H1 (cell line): Measurements from ENCODE around the gene DENND1A. TPM values are rescaled to one million over a fixed set of nuclear protein-coding genes. Genes with fewer than 3 reads are reported as not detected.

ENCODE experiments used
- CTCF ChIA-PET: fragments of 300-600 bp; sonication (Branson Sonifier 250); formaldehyde crosslinking; loops from one replicate; lab custom pipeline; 2021; ENCODE audit not compliant: partially characterized antibody; lab: Charles Lee
- POLR2A ChIA-PET: fragments of 300-600 bp; sonication (Branson Sonifier 250); formaldehyde crosslinking; loops from one replicate; lab custom pipeline; 2021; ENCODE audit warnings: inconsistent platforms; ENCODE audit not compliant: partially characterized antibody; lab: Charles Lee
- DNase-seq, 2 experiments: peaks; one replicate each; pipeline versions ENCODE4 v3.0.0 to v3.0.0-alpha.2; 2010 to 2022; ENCODE audit warnings: low spot score in 2 of 2, low read depth in 1 of 2, mixed read lengths in 1 of 2
- FAIRE-seq: peaks from 2 replicates; lab custom pipeline; 2011; peaks lifted over from hg19 to GRCh38; lab: Jason Lieb, UNC
- H2AFZ ChIP-seq: 2 replicates; pipeline ENCODE4 v1.8.1; 2012; ENCODE audit warnings: low read length, inconsistent platforms
- H2AK5ac ChIP-seq: 2 replicates; pipeline ENCODE4 v1.6.1; 2013; ENCODE audit warnings: low read depth, low read length
- H2BK120ac ChIP-seq: replicated peaks from 2 replicates; pipeline ENCODE3; 2013; ENCODE audit warnings: low read depth, low read length, inconsistent platforms
- H2BK12ac ChIP-seq: 2 replicates; pipeline ENCODE4 v1.6.1; 2013; ENCODE audit warnings: low read depth, low read length
- H2BK15ac ChIP-seq: 2 replicates; pipeline ENCODE4 v1.6.1; 2013; ENCODE audit warnings: low read length
- H2BK20ac ChIP-seq: 2 replicates; pipeline ENCODE4 v1.6.1; 2013; ENCODE audit warnings: low read length
- H2BK5ac ChIP-seq: 2 replicates; pipeline ENCODE4 v1.6.1; 2013; ENCODE audit warnings: low read depth, low read length
- H3K14ac ChIP-seq: 2 replicates; pipeline ENCODE4 v1.6.1; 2013; ENCODE audit warnings: inconsistent platforms; ENCODE audit not compliant: insufficient read length
- H3K18ac ChIP-seq: 2 replicates; pipeline ENCODE4 v1.6.1; 2013; ENCODE audit warnings: low read length; ENCODE audit errors: extremely low read depth
- H3K23ac ChIP-seq: 2 replicates; pipeline ENCODE4 v1.6.1; 2013; ENCODE audit warnings: inconsistent platforms; ENCODE audit not compliant: insufficient read length
- H3K23me2 ChIP-seq: 2 replicates; pipeline ENCODE4 v1.6.1; 2013; ENCODE audit warnings: low read depth, low read length
- H3K27ac ChIP-seq: 2 replicates; pipeline ENCODE4 v1.6.1; 2011; ENCODE audit warnings: low read depth, low read length, inconsistent platforms
- H3K27me3 ChIP-seq, 4 experiments: replicated peaks in 1 of 4; 1 replicate in 1 of 4; 2 replicates in 3 of 4; pipeline versions ENCODE4 v1.6.1 to v1.8.1; 2011 to 2013; ENCODE audit warnings: low read length in 3 of 4, mild to moderate bottlenecking in 3 of 4, inconsistent platforms in 2 of 4, mixed read lengths in 2 of 4, moderate library complexity in 1 of 4; ENCODE audit not compliant: control insufficient read depth in 3 of 4, insufficient read depth in 3 of 4; ENCODE audit errors: extremely low read depth in 1 of 4
- H3K36me3 ChIP-seq, 4 experiments: 2 replicates each; pipeline versions ENCODE4 v1.6.1 to v1.8.1; 2011 to 2013; ENCODE audit warnings: mild to moderate bottlenecking in 4 of 4, low read length in 3 of 4, moderate library complexity in 2 of 4, control low read depth in 1 of 4, inconsistent platforms in 1 of 4; ENCODE audit not compliant: insufficient read depth in 4 of 4, control insufficient read depth in 2 of 4
- H3K4ac ChIP-seq: replicated peaks from 2 replicates; pipeline ENCODE3; 2013; ENCODE audit warnings: low read length, low read depth, mixed read lengths, inconsistent platforms; ENCODE audit not compliant: insufficient read length
- H3K4me1 ChIP-seq, 4 experiments: replicated peaks in 1 of 4; 1 replicate in 1 of 4; 2 replicates in 3 of 4; pipeline versions ENCODE4 v1.6.1 to v1.8.1; 2011 to 2013; ENCODE audit warnings: low read length in 3 of 4, inconsistent platforms in 2 of 4, mixed read lengths in 1 of 4; ENCODE audit not compliant: insufficient read depth in 4 of 4, control insufficient read depth in 3 of 4
- H3K4me2 ChIP-seq, 2 experiments: 2 replicates each; pipeline versions ENCODE4 v1.6.1 to v1.8.1; 2011 to 2013; ENCODE audit warnings: low read depth in 2 of 2, low read length in 2 of 2, control low read depth in 1 of 2, inconsistent platforms in 1 of 2, mild to moderate bottlenecking in 1 of 2; ENCODE audit not compliant: insufficient read depth in 1 of 2
- H3K4me3 ChIP-seq, 4 experiments: fragments of 200-600, 300-600 bp in 1 of 4; sonication (generic), shearing (Covaris generic), sonication (Bioruptor Twin) in 1 of 4; 2 replicates each; pipeline versions ENCODE4 v1.5.1 to v1.8.1; 2011 to 2016; ENCODE audit warnings: low read length in 4 of 4, low read depth in 3 of 4, control low read depth in 2 of 4, inconsistent platforms in 2 of 4, mild to moderate bottlenecking in 2 of 4, mixed read lengths in 1 of 4, moderate library complexity in 1 of 4; ENCODE audit not compliant: insufficient read depth in 2 of 4; ENCODE audit errors: extremely low read depth in 1 of 4
- H3K56ac ChIP-seq: replicated peaks from 2 replicates; pipeline ENCODE3; 2013; ENCODE audit warnings: low read depth, mild to moderate bottlenecking, mixed read lengths, low read length, inconsistent platforms; ENCODE audit not compliant: insufficient read length
- H3K79me1 ChIP-seq: 2 replicates; pipeline ENCODE4 v1.6.1; 2013; ENCODE audit warnings: low read depth, low read length, control low read depth
- H3K79me2 ChIP-seq, 2 experiments: 2 replicates each; pipeline versions ENCODE4 v1.6.1 to v1.8.1; 2012 to 2013; ENCODE audit warnings: low read length in 2 of 2, mild to moderate bottlenecking in 2 of 2, inconsistent platforms in 1 of 2; ENCODE audit not compliant: insufficient read depth in 2 of 2, control insufficient read depth in 1 of 2
- H3K9ac ChIP-seq, 4 experiments: replicated peaks in 1 of 4; 1 replicate in 1 of 4; 2 replicates in 3 of 4; pipeline versions ENCODE4 v1.6.1 to v1.8.1; 2011 to 2013; ENCODE audit warnings: low read depth in 3 of 4, low read length in 3 of 4, control low read depth in 2 of 4, mild to moderate bottlenecking in 2 of 4, moderate library complexity in 2 of 4, inconsistent platforms in 1 of 4; ENCODE audit errors: extremely low read depth in 1 of 4
- H3K9me3 ChIP-seq, 2 experiments: 2 replicates each; pipeline versions ENCODE4 v1.6.1 to v1.8.1; 2012 to 2013; ENCODE audit warnings: mild to moderate bottlenecking in 2 of 2, moderate library complexity in 2 of 2, control low read depth in 1 of 2, inconsistent platforms in 1 of 2, low read depth in 1 of 2, low read length in 1 of 2, mixed read lengths in 1 of 2; ENCODE audit not compliant: insufficient read depth in 2 of 2
- H4K20me1 ChIP-seq, 2 experiments: replicated peaks in 1 of 2; 2 replicates each; pipeline versions ENCODE3 to v1.8.1; 2011 to 2013; ENCODE audit warnings: inconsistent platforms in 2 of 2, low read length in 2 of 2, mild to moderate bottlenecking in 1 of 2; ENCODE audit not compliant: insufficient read depth in 2 of 2, control insufficient read depth in 1 of 2
- H4K5ac ChIP-seq: 2 replicates; pipeline ENCODE4 v1.6.1; 2013; ENCODE audit warnings: low read length, low read depth, mixed read lengths, inconsistent platforms; ENCODE audit not compliant: insufficient read length
- H4K8ac ChIP-seq: 2 replicates; pipeline ENCODE4 v1.8.0; 2013; ENCODE audit warnings: mild to moderate bottlenecking, moderate library complexity, low read length, inconsistent platforms; ENCODE audit not compliant: insufficient read depth; ENCODE audit errors: extremely low read depth
- H4K91ac ChIP-seq: replicated peaks from 2 replicates; pipeline ENCODE3; 2013; ENCODE audit warnings: low read length, mixed read lengths, inconsistent platforms; ENCODE audit not compliant: insufficient read length
- ATF2 ChIP-seq: IDR thresholded peaks from 2 replicates; pipeline ENCODE4 v1.6.1; 2012; ENCODE audit warnings: low read length, inconsistent platforms
- BRCA1 ChIP-seq: IDR thresholded peaks from 2 replicates; pipeline ENCODE4 v1.6.1; 2012; ENCODE audit warnings: low read depth, low read length, improper control_type of control experiment
- CHD2 ChIP-seq: IDR thresholded peaks from 2 replicates; pipeline ENCODE4 v1.6.1; 2012; ENCODE audit warnings: low read length, improper control_type of control experiment
- EP300 ChIP-seq, 2 experiments: IDR thresholded peaks; 1 replicate in 1 of 2; 2 replicates in 1 of 2; pipeline ENCODE4 v1.6.1; 2011 to 2012; ENCODE audit warnings: low read depth in 2 of 2, low read length in 2 of 2, mild to moderate bottlenecking in 2 of 2, borderline replicate concordance in 1 of 2, inconsistent platforms in 1 of 2, moderate library complexity in 1 of 2
- HDAC6 ChIP-seq: IDR thresholded peaks from one replicate; pipeline ENCODE4 v1.7.1; 2012; ENCODE audit warnings: low read depth, mild to moderate bottlenecking, inconsistent platforms, low read length, moderate library complexity
- KDM1A ChIP-seq: fragments of 200-600, 300-600 bp; sonication (generic); IDR thresholded peaks from 2 replicates; pipeline ENCODE4 v1.7.1; 2016; ENCODE audit warnings: mild to moderate bottlenecking, low read length, borderline replicate concordance
- MAX ChIP-seq: IDR thresholded peaks from 2 replicates; pipeline ENCODE4 v1.6.1; 2012; ENCODE audit warnings: inconsistent platforms
- NANOG ChIP-seq: IDR thresholded peaks from 2 replicates; pipeline ENCODE4 v1.6.1; 2011; ENCODE audit warnings: low read length, low read depth, mild to moderate bottlenecking, inconsistent platforms; ENCODE audit not compliant: insufficient read depth, poor library complexity, severe bottlenecking
- POLR2AphosphoS5 ChIP-seq: IDR thresholded peaks from 2 replicates; pipeline ENCODE4 v1.6.1; 2011; ENCODE audit warnings: low read depth, low read length
- POU5F1 ChIP-seq: IDR thresholded peaks from 2 replicates; pipeline ENCODE4 v1.6.1; 2011; ENCODE audit warnings: low read depth, mild to moderate bottlenecking, low read length, moderate library complexity
- RFX5 ChIP-seq: IDR thresholded peaks from 2 replicates; pipeline ENCODE4 v1.6.1; 2011; ENCODE audit warnings: low read depth, low read length, improper control_type of control experiment, borderline replicate concordance
- TAF7 ChIP-seq: optimal IDR thresholded peaks from 2 replicates; pipeline ENCODE3; 2011; ENCODE audit warnings: low read depth, mild to moderate bottlenecking, inconsistent platforms, low read length, moderate library complexity, borderline replicate concordance
- TCF12 ChIP-seq: IDR thresholded peaks from 2 replicates; pipeline ENCODE4 v1.6.1; 2011; ENCODE audit warnings: low read depth, mild to moderate bottlenecking, low read length
- WGBS, 2 experiments: shearing (Covaris generic) in 1 of 2; methylation state at CpG; one replicate each; pipeline versions ENCODE4 v1.1.6 to v1.1.7; 2013 to 2015; ENCODE audit warnings: low lambda C conversion rate in 2 of 2, mixed read lengths in 2 of 2, inconsistent platforms in 1 of 2, low coverage in 1 of 2, missing lambda C conversion rate in 1 of 2; ENCODE audit not compliant: insufficient replicate concordance in 2 of 2, insufficient coverage in 1 of 2, insufficient read length in 1 of 2; ENCODE audit errors: extremely low coverage in 1 of 2, missing lambda C conversion rate in 1 of 2; 5-methylcytosine and 5-hydroxymethylcytosine counted together
- polyA plus RNA-seq, 7 experiments: library from polyadenylated mRNA; depleted of rRNA in 3 of 7; stranded (reverse) in 5 of 7; unstranded in 2 of 7; fragments of >200 nt in 5 of 7; fragments of 200-250 nt in 2 of 7; gene quantifications; 1 replicate in 5 of 7; 2 replicates in 1 of 7; 4 replicates in 1 of 7; pipeline versions ENCODE4 v1.2.1 to v1.2.3, GENCODE V29; 2011 to 2013; ENCODE audit warnings: missing spikeins in 2 of 7, mixed read lengths in 2 of 7
- total RNA-seq: library from RNA; stranded (reverse); fragmentation: NEBNext Ultra II Directional; extraction: Animal tissue kit (Norgen Biotek cat#: 25700); gene quantifications from 2 replicates; pipeline ENCODE4 v1.2.1, GENCODE V29; 2021

Gene DENND1A
- total and polyA plus RNA-seq, 2 of the 8 experiments (the other 6 are each of a cell fraction or from before 2014, with no cell fraction given) = 24.1 to 26.4 TPM

GRCh38 chr9:123478160-123478559 lies 451.8 kb downstream of the DENND1A start:
- Histone ChIP-seq H3K79me2 (no peaks in the 10 kb centered on the region), H2BK5ac (no peak overlapping the region), H3K56ac (no peak overlapping the region), H3K4me3 (no peak overlapping the region), H2BK12ac (no peak overlapping the region), H3K23me2 (no peaks in the 10 kb centered on the region), H3K18ac (no peak overlapping the region), H4K91ac (no peak overlapping the region), H2AK5ac (no peak overlapping the region), H2BK15ac (no peak overlapping the region), H3K14ac (no peak overlapping the region), H2BK20ac (no peak overlapping the region), H3K4ac (no peak overlapping the region), H3K36me3 (no peaks in the 10 kb centered on the region), H3K27ac (no peak overlapping the region; the same call in 1 of the 2 replicates), H3K4me2 (no peak overlapping the region), H3K9ac (no peak overlapping the region), H4K8ac (no peak overlapping the region), H3K9me3 (no peaks in the 10 kb centered on the region), H3K27me3 (no peaks in the 10 kb centered on the region), H3K23ac (no peak overlapping the region), H2BK120ac (no peak overlapping the region), H4K20me1 (no peaks in the 10 kb centered on the region), H2AFZ (no peak overlapping the region), H4K5ac (no peak overlapping the region), H3K79me1 (peaks cover 2% of the 10 kb centered on the region; the same call in 1 of the 2 replicates), H3K4me1 (peaks cover 11 to 18% (median 14%) of the 10 kb centered on the region in 4 experiments)
- no peak for DNase-seq
- POLR2A ChIA-PET = no interaction called here
- WGBS, 2 experiments = 93% methylated on average over 6 of the region's 6 CpGs; no CpG with 5 or more reads in 1 of the 2 experiments
- CTCF ChIA-PET = interaction anchor here (1.2 kb wide), 1 partner anchor 9 kb away, joined by 3 read pairs; no protein-coding TSS in a partner anchor
- FAIRE-seq = no peak
- TF ChIP-seq TCF12 (no peak), EP300 (IDR thresholded peaks at IDR 0.05; ENCODE audit: borderline replicate concordance in 1 of 2, low read depth in 2 of 2, low read length in 2 of 2) (no peak), MAX (no peak), HDAC6 (no peak), TAF7 (no peak), KDM1A (no peak), CHD2 (no peak), POU5F1 (no peak), RFX5 (no peak), POLR2AphosphoS5 (no peak), ATF2 (no peak), NANOG (no peak), BRCA1 (no peak)
